PC-3 (cell line): ENCODE measurements around the gene NFKBIA.

ENCODE experiments used
- CTCF ChIP-seq: fragments of 300-600 bp; sonication (generic); conservative IDR thresholded peaks from 2 replicates; pipeline ENCODE4 v1.5.1; 2017; ENCODE audit warnings: antibody characterized with exemption, low read depth, mild to moderate bottlenecking, low read length
- EZH2phosphoT487 ChIP-seq: fragments of 300-600 bp; sonication (generic); IDR thresholded peaks from 2 replicates; pipeline ENCODE4 v1.6.1; 2018; ENCODE audit warnings: mild to moderate bottlenecking, antibody characterized with exemption, low read length, borderline replicate concordance

GRCh38 chr14:35430459-35431199 is 26.1 kb upstream of the NFKBIA start:
- TF ChIP-seq CTCF = no peak
- TF ChIP-seq EZH2phosphoT487 = no peak
